HG03378 (cell line): ENCODE data around the gene BBX.

Experiments
- ATAC-seq: cut with Tn5 transposase; IDR thresholded peaks from one replicate; pipeline ENCODE4 v1.9.1; 2021; ENCODE audit warnings: mild to moderate bottlenecking, moderate library complexity; ENCODE audit not compliant: unreplicated experiment

Gene BBX

GRCh38 chr3:107790612-107791011 lies 267.9 kb downstream of the BBX start:
- ATAC-seq: no peak

- no peak for ATAC-seq
Observed at GRCh38 chr3:107791027-107791426, 268.3 kb downstream of the BBX start.

GRCh38 chr3:107791450-107791849 lies 268.7 kb downstream of the BBX start:
- no peak for ATAC-seq

- no peak for ATAC-seq
Observed at GRCh38 chr3:107794664-107795443, 272.1 kb downstream of the BBX start.

GRCh38 chr3:107795514-107796094 lies 272.8 kb downstream of the BBX start:
- ATAC-seq: no peak

- ATAC-seq: no peak
Observed at GRCh38 chr3:107796791-107797190, 274.0 kb downstream of the BBX start.

- no peak for ATAC-seq
Observed at GRCh38 chr3:107797586-107797985, 274.8 kb downstream of the BBX start.

- ATAC-seq: no peak
Observed at GRCh38 chr3:107798381-107798780, 275.6 kb downstream of the BBX start.

GRCh38 chr3:107800710-107801109 lies 277.9 kb downstream of the BBX start:
- no peak for ATAC-seq

- no peak for ATAC-seq
Observed at GRCh38 chr3:107803170-107803569, 280.4 kb downstream of the BBX start.

- ATAC-seq: no peak
Observed at GRCh38 chr3:107806021-107806420, 283.3 kb downstream of the BBX start.

- ATAC-seq: no peak
Observed at GRCh38 chr3:107806536-107806935, 283.8 kb downstream of the BBX start.

- ATAC-seq: peak; percentile 73
Observed at GRCh38 chr3:107810171-107811071, 287.7 kb downstream of the BBX start.

- ATAC-seq: no peak
Observed at GRCh38 chr3:107813026-107813425, 290.3 kb downstream of the BBX start.

GRCh38 chr3:107816107-107816506 lies 293.3 kb downstream of the BBX start:
- ATAC-seq: no peak

GRCh38 chr3:107817076-107817475 lies 294.3 kb downstream of the BBX start:
- no peak for ATAC-seq

- ATAC-seq: no peak
Observed at GRCh38 chr3:107818025-107818424, 295.3 kb downstream of the BBX start.

- ATAC-seq: no peak
Observed at GRCh38 chr3:107819656-107820055, 296.9 kb downstream of the BBX start.

- no peak for ATAC-seq
Observed at GRCh38 chr3:107822308-107822707, 299.5 kb downstream of the BBX start.

GRCh38 chr3:107824822-107825371 lies 302.1 kb downstream of the BBX start:
- ATAC-seq: no peak

- ATAC-seq: no peak
Observed at GRCh38 chr3:107825556-107825955, 302.8 kb downstream of the BBX start.
